ENCODE results near the gene SLCO3A1.

DNA sequence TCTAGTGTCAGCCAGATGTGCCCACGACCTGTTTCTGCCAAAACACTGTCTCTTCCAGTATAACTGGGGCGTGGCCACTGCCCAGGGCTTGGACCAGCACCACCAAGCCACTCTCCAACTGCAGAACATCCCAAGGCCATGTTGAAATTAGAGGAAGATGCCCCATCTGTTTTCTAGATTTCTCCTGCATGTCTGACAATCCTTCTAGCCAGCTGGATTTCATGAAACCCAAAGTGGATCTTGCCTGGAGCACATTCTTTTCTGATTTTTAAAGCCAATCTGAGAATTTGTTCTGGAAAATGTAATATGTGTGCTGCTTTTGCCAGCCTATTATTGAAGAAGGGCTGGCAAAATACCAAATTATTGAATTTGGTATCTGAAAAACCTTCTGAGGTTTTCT is 182.5 kb downstream of the SLCO3A1 start:
- TF ChIP-seq, protein P1, sequence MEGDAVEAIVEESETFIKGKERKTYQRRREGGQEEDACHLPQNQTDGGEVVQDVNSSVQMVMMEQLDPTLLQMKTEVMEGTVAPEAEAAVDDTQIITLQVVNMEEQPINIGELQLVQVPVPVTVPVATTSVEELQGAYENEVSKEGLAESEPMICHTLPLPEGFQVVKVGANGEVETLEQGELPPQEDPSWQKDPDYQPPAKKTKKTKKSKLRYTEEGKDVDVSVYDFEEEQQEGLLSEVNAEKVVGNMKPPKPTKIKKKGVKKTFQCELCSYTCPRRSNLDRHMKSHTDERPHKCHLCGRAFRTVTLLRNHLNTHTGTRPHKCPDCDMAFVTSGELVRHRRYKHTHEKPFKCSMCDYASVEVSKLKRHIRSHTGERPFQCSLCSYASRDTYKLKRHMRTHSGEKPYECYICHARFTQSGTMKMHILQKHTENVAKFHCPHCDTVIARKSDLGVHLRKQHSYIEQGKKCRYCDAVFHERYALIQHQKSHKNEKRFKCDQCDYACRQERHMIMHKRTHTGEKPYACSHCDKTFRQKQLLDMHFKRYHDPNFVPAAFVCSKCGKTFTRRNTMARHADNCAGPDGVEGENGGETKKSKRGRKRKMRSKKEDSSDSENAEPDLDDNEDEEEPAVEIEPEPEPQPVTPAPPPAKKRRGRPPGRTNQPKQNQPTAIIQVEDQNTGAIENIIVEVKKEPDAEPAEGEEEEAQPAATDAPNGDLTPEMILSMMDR (IDR thresholded peaks at IDR 0.05) = no peak
- TF ChIP-seq POLR2A (IDR thresholded peaks at IDR 0.05) = no peak
- TF ChIP-seq POLR2AphosphoS5 (IDR thresholded peaks at IDR 0.05) = no peak
- no peak for TF ChIP-seq EP300 (IDR thresholded peaks at IDR 0.05; ENCODE audit: low read depth)

Data from transverse colon (tissue), 4 donors.